GM21723 (cell line): Measurements from ENCODE around the gene SIGLEC6.
"Not testable (repeated sequence)": the region's sequence is repeated elsewhere in the genome, so short reads cannot be mapped to it uniquely, and the experiment has no call there.

Experiments used
- ATAC-seq: cut with Tn5 transposase; IDR thresholded peaks from one replicate; pipeline ENCODE4 v1.9.1; 2021; ENCODE audit warnings: mild to moderate bottlenecking, moderate library complexity; ENCODE audit not compliant: unreplicated experiment

Gene SIGLEC6

GRCh38 chr19:51509823-51510660 lies 21.4 kb downstream of the SIGLEC6 start:
- no peak for ATAC-seq

GRCh38 chr19:51508059-51508733 lies 23.3 kb downstream of the SIGLEC6 start:
- no peak for ATAC-seq

GRCh38 chr19:51507640-51508058 lies 23.8 kb downstream of the SIGLEC6 start:
- no peak for ATAC-seq

- ATAC-seq, result no peak
Measured at GRCh38 chr19:51507192-51507591, 24.3 kb downstream of the SIGLEC6 start.

- no peak for ATAC-seq
Measured at GRCh38 chr19:51505904-51506303, 25.6 kb downstream of the SIGLEC6 start.

- ATAC-seq, result no peak
Measured at GRCh38 chr19:51503896-51504295, 27.6 kb downstream of the SIGLEC6 start.

GRCh38 chr19:51503286-51503817 lies 28.1 kb downstream of the SIGLEC6 start:
- no peak for ATAC-seq

GRCh38 chr19:51501594-51502263 lies 29.7 kb downstream of the SIGLEC6 start, which contains the start of gene SIGLEC12:
Gene SIGLEC12, minus strand, starts transcription at chr19:51501800. Its CDS starts 67 bp downstream, at chr19:51501733.
- no peak for ATAC-seq

GRCh38 chr19:51500931-51501330 lies 30.5 kb downstream of the SIGLEC6 start:
- ATAC-seq, result not testable (repeated sequence)

GRCh38 chr19:51497666-51498065 lies 33.8 kb downstream of the SIGLEC6 start:
- ATAC-seq, result no peak

GRCh38 chr19:51493776-51494175 lies 37.7 kb downstream of the SIGLEC6 start:
- ATAC-seq, result no peak

GRCh38 chr19:51491586-51491985 lies 39.9 kb downstream of the SIGLEC6 start:
- ATAC-seq, result no peak

GRCh38 chr19:51490676-51491075 lies 40.8 kb downstream of the SIGLEC6 start:
- ATAC-seq, result no peak

- ATAC-seq, result no peak
Measured at GRCh38 chr19:51489113-51489512, 42.4 kb downstream of the SIGLEC6 start.

- no peak for ATAC-seq
Measured at GRCh38 chr19:51488491-51488890, 43.0 kb downstream of the SIGLEC6 start.

GRCh38 chr19:51485960-51486660 lies 45.4 kb downstream of the SIGLEC6 start:
- no peak for ATAC-seq

- no peak for ATAC-seq
Measured at GRCh38 chr19:51480590-51480989, 50.9 kb downstream of the SIGLEC6 start.

- ATAC-seq, result no peak
Measured at GRCh38 chr19:51479531-51480331, 51.7 kb downstream of the SIGLEC6 start.

GRCh38 chr19:51478381-51479234 lies 52.9 kb downstream of the SIGLEC6 start, which contains the start of gene CEACAM18:
Gene CEACAM18, plus strand, starts transcription at chr19:51478539.
- ATAC-seq, result no peak
